IPS-18c (cell line): Measurements from ENCODE around the gene BTLA.
"Not testable (repeated sequence)": the region's sequence is repeated elsewhere in the genome, so short reads cannot be mapped to it uniquely, and the experiment has no call there.

ENCODE experiments used
- H3K4me3 ChIP-seq: 2 replicates; pipeline ENCODE4 v1.7.0; 2013; ENCODE audit warnings: low read depth, mild to moderate bottlenecking, low read length, moderate library complexity; ENCODE audit not compliant: insufficient read depth
- H3K9me3 ChIP-seq: one replicate; pipeline ENCODE4 v1.6.1; 2013; ENCODE audit warnings: mild to moderate bottlenecking, low read length, moderate library complexity; ENCODE audit not compliant: control insufficient read depth, insufficient read depth

BTLA gene

DNA sequence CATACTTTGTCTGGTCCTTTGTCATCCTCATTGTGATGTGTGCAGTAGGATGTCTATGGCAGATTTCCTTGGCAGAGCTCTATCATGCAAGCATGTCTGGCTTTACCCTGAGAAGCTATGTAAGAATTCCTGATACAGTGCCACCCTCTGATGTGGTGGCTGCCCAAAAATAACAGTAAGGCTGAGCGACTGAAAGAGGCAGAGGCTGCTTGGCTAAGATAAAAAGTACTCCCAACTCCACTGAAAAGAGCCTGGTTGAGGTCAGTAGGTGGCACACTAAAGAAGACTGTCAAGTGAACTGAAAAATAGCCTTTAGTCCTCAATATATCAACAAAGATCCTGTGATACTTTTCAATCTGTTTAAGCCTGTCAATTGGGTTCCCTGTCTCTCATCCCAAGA, 31.7 kb downstream of the BTLA start:
- no peaks in the 10 kb centered on the region for H3K9me3 ChIP-seq
- H3K4me3 ChIP-seq = no peak overlapping the region

DNA sequence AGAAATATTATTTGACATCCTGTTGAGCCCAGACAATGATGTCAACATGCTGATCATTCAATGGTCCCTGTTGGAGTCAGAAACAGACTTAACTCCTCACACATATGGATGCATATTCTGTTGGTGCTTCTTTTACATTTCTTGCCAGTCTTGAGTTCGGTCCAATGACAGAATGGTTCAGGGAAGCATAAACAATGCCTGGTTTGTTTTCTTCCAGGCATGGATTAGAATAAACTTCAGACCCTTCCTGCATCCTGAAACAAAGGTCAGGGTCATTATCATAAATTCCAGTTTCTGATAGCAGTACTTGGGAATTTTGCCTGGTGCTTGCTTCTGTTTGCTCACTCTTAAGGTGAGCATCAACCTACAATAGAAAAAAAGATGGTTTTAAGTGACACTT, 33.3 kb downstream of the BTLA start:
- no peak overlapping the region for H3K4me3 ChIP-seq

GRCh38 chr3:112464264-112464663, 35.0 kb downstream of the BTLA start:
- H3K4me3 ChIP-seq = no peak overlapping the region

More for the DNA sequence above, 33.3 kb downstream of the BTLA start:
- no peaks in the 10 kb centered on the region for H3K9me3 ChIP-seq

DNA sequence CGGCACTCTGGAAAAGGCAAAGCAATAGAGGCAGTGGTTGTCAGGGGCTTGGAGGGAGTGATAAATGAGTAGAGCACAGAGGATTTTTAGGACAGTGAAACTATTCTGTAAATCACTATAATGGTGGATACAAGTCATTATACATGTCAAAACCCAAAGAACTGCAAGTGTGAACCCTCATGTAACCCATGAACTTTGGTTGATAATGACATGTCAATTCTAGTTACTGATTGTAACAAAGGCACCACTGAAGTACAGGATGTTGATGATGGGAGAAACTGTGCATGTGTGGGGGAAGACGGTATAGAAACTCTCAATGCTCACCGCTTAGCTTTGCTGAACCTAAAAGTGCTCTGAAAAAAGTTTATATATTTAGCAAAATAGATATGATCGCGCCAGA, 36.0 kb downstream of the BTLA start:
- no peaks in the 10 kb centered on the region for H3K9me3 ChIP-seq

More at GRCh38 chr3:112464264-112464663, 35.0 kb downstream of the BTLA start:
- H3K9me3 ChIP-seq = no peaks in the 10 kb centered on the region

GRCh38 chr3:112461787-112462186, 37.5 kb downstream of the BTLA start:
- H3K4me3 ChIP-seq, H3K9me3 ChIP-seq: not testable (repeated sequence)

More for the DNA sequence above, 36.0 kb downstream of the BTLA start:
- no peak overlapping the region for H3K4me3 ChIP-seq

DNA sequence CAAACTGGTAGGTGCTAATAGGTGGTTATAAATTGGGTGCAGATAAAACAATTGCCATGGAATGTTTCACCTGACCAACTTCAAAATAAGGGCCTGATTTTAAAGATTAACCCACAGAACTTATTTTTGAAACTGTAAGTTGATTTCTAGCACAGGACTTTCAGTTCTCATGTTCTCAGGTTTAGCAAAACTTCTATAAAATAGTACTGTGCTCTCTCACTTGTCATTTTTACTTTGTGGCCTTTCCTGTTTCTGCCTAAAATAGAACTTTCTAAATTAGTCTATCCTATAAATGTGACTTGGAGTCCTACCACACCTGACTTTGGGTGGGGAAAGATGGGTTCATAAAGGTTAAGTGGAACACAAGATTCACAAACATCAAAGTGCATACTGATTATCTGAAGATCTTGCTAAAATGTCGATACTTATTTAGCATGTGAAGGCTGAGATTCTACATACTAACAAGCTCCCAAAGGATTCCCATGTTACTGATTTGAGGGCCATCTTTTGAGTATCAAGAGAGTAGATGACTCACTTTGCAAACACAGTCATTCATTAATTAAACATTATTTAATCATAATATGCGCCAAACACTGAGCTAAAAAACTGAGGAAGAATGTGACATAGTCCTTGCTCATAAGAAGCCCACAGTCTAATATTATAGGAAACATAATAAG, 38.6 kb downstream of the BTLA start:
- Histone ChIP-seq H3K4me3 (no peak overlapping the region), H3K9me3 (no peaks in the 10 kb centered on the region)

DNA sequence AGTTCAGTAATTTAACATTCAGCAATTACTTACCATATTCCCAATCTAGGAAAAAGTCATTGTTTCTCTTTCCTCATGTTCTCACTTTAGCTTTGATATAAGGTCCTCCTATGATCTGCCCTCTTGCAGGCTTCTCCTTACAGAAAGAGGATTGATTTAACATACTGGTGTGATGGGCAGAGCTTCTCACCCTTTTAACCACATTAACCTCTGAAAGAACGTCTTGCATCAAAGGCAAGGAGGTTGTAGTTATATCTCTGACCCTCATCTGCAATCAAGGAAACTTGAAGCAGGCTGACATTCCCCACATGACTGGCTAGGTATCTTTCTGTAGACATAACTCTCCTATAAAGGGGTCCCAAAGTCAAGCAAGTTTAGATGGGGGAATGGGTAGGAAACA, 39.5 kb downstream of the BTLA start:
- no peaks in the 10 kb centered on the region for H3K9me3 ChIP-seq
- H3K4me3 ChIP-seq = no peak overlapping the region

GRCh38 chr3:112456147-112456546, 43.1 kb downstream of the BTLA start:
- no peaks in the 10 kb centered on the region for H3K9me3 ChIP-seq
- H3K4me3 ChIP-seq = no peak overlapping the region

DNA sequence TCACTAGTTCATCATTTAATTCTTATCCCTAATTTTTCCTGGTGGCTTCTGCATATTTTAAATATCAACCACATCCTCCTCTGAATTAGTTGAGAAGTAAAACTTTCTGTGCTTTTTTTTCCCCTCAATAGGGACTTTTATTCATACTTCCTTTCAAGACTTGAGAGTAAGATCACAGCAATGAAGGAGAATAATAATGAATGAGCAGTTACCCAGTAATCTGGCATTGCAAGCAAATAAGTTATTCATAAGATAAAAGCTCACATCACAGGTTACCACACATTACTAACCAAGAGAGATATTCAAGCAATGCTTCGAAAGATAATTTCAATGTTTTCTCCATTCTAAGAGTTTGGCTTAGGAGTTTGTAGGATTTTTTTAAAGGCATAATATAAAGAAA, 50.3 kb downstream of the BTLA start:
- H3K9me3 ChIP-seq = no peaks in the 10 kb centered on the region

DNA sequence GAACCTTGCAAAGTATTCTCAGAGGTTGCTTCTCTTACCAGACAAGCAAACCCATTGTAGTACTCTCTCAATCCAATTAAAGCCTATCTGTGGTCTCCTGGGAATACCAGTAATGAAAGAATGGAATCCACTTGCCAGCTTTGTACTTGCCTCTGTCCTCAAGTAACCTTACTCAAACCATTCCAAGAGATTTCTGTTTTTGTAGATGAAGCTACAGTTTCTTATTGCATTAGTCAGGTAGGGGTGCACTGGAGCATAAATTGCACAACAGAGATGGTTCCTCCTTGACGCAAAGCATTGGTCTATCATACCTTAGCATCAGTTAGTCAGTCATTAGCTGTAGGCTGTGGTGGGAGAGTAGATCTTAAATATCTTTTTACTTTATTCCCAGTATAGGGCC, 52.9 kb downstream of the BTLA start:
- Histone ChIP-seq H3K9me3 (no peaks in the 10 kb centered on the region), H3K4me3 (no peak overlapping the region)

More for the DNA sequence above, 50.3 kb downstream of the BTLA start:
- H3K4me3 ChIP-seq = no peak overlapping the region

- H3K9me3 ChIP-seq = no peaks in the 10 kb centered on the region
- no peak overlapping the region for H3K4me3 ChIP-seq
Observed at GRCh38 chr3:112445839-112446238, 53.4 kb downstream of the BTLA start.

GRCh38 chr3:112437146-112438022, 61.9 kb downstream of the BTLA start:
- H3K9me3 ChIP-seq = peaks cover 10% of the 10 kb centered on the region
- no peak overlapping the region for H3K4me3 ChIP-seq

DNA sequence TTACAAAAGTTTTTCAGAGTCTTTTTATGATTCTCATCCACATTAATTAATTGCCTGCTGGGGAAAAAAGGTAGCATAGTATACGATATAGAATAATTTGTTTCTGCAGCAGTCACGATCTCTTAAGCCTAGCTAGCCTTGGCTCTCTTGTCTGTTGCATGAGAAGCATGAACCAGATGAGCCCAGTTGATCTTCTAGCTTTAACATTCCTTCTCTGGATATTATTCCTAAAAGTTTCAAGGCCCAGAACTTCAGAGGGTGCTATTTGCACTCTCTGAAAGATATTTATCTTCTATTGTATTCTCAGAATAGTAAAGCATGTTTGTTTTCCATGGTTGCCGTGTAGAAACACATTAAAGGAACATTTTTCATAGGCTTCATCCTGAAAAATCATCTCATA, 69.3 kb downstream of the BTLA start:
- Histone ChIP-seq H3K9me3 (no peaks in the 10 kb centered on the region), H3K4me3 (no peak overlapping the region)

DNA sequence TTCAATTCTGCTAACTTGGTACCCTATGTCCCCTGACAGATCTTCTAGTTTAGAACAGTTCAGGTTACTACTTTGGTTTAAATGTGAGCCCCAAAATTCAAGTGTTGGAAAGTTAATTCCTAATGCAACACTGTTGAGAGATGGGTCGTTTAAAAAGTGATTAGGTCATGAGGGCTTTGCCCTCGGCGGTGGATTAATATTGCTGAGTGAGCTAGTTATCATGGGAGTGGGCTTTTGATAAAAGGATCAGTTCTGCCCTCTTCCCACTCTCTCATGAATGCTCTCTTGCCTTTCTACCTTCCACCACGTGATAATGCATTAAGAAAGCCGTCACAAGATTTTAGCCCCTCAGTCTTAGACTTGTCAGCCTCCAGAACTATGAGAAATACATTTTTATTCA, 72.1 kb downstream of the BTLA start:
- H3K4me3 ChIP-seq = no peak overlapping the region
- peaks cover 2% of the 10 kb centered on the region for H3K9me3 ChIP-seq

DNA sequence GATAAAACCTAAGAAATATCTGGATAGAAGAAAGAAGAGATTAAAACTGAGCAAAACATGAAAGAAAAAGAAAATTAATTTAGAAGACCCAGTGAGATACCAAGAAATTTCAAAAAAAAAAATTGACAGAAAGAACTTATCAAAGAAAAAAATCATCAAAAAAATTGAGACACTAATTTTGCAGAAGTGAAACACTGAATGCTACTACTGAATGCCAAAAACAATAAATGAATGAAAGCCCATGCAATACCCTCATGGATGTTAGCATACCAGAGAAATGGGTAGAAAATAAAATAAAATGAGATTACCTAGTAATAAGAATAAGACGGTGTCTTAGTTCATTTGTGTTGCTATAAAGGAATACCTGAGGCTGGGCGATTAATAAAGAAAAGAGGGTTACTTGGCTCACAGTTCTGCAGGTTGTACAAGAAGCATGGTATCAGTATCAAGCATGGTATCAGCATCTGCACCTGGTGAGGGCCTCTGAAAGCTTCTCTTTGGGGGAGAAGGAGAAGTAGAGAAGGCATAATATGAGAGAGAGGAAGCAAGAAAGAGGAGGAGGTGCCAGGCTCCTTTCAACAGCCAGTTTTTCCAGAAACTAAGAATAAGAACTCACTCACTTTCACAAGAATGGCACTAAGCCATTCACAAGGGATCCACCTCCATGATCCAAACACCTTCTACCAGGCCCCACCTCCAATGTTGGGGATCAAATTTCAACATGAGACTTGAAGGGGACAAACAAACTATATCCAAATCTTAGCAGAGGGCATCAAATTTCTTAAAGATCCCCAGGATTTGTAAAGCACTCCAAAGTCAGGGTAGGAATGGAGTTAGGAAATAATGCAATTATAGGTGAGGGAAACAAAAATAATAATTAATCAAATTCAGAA, 73.2 kb downstream of the BTLA start:
- peaks cover 2% of the 10 kb centered on the region for H3K9me3 ChIP-seq
- no peak overlapping the region for H3K4me3 ChIP-seq

DNA sequence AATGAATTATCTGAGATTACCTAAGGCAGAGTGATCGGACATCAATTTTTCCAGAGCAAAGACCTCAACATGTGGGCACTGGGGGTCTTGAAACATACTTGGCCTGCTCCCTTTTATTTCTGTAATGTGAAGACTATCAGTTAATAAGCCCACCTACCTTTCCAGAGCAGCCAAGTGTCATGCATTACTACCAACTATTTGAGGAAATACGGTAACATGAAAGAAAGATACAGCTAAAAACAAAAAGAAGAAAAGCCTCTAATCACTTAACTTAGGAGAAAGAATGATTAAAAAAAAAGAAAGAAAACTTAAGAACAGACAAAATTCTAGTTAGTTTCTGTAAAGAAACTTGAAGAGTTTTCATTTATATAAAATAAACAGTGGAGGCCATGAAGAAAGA, 73.9 kb downstream of the BTLA start:
- Histone ChIP-seq H3K9me3 (peaks cover 2% of the 10 kb centered on the region), H3K4me3 (no peak overlapping the region)

DNA sequence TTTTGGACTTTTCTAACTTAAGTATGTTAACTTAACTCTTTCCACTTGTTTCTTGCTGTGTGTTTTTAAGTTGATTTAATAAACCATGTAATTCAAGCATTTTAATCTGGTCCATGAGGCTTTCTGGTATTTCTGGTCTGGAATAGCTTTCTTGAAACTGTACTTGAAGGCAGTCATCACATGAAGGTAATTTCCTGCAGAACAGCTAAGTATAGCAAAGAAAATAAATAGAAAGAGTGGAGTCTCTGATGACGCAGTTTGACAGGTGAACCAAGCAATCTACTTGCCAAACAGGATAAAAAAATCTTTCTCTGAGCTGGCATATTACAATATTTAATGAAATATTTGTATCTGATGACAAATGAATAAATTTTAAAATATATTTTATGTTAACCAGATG, 74.9 kb downstream of the BTLA start:
- Histone ChIP-seq H3K9me3 (peaks cover 2% of the 10 kb centered on the region), H3K4me3 (no peak overlapping the region)
